K562 (cell line): ENCODE data around the gene SRRM4. TPM values are rescaled to one million over a fixed set of nuclear protein-coding genes. Genes with fewer than 3 reads are reported as not detected.
A peak's percentile ranks its signal among the peaks of the same experiment; 100 is the strongest.

Experiments
- ATAC-seq: fragments of 200-7000 bp; cut with Tn5 transposase; 3 replicates; pipeline ENCODE4 v1.9.1; 2020; ENCODE audit warnings: moderate library complexity
- BruUV-seq: library from RNA; stranded (reverse); fragments of 400-500 nt; replicated peaks from 2 replicates; lab custom pipeline; 2021; lab: Mats Ljungman, UMichigan
- CTCF ChIA-PET: fragments of 300-600 bp; formaldehyde crosslinking; extraction: SDS; loops from one replicate; lab custom pipeline; 2021; ENCODE audit warnings: low intra/inter-chr PET ratio; lab: Yijun Ruan, JAX
- POLR2A ChIA-PET: fragments of 300-600, 350-650 bp; sonication (Branson Sonifier 250); formaldehyde crosslinking; extraction: SDS; loops from one replicate; lab custom pipeline; 2021; ENCODE audit warnings: antibody characterized with exemption, inconsistent platforms; lab: Yijun Ruan, JAX
- DNase-seq, 4 experiments: peaks; one replicate each; pipeline versions ENCODE4 v3.0.0 to v3.0.0-alpha.2; 2011 to 2018; ENCODE audit warnings: low spot score in 3 of 4, mixed read lengths in 3 of 4; ENCODE audit errors: extremely low read depth in 1 of 4
- FAIRE-seq: peaks from 2 replicates; lab custom pipeline; 2011; peaks lifted over from hg19 to GRCh38; lab: Jason Lieb, UNC
- H2AFZ ChIP-seq: 2 replicates; pipeline ENCODE4 v1.6.0; 2011; ENCODE audit warnings: low read depth, low read length, control low read depth, inconsistent platforms
- H3K27ac ChIP-seq: fragments of 200-600 bp; 3 replicates; pipeline ENCODE4 v1.8.0; 2011; ENCODE audit warnings: low read depth, mild to moderate bottlenecking, control low read depth, inconsistent platforms, low read length, moderate library complexity, mixed read lengths; ENCODE audit errors: extremely low read depth
- H3K27me3 ChIP-seq, 2 experiments: fragments of 300-600 bp in 1 of 2; 2 replicates in 1 of 2; 3 replicates in 1 of 2; pipeline versions ENCODE4 v1.6.0 to v1.8.0; 2011; ENCODE audit warnings: inconsistent platforms in 2 of 2, low read length in 2 of 2, mild to moderate bottlenecking in 1 of 2, mixed read lengths in 1 of 2, moderate library complexity in 1 of 2; ENCODE audit not compliant: control insufficient read depth in 2 of 2, insufficient read depth in 2 of 2
- H3K36me3 ChIP-seq: fragments of 300-600 bp; 3 replicates; pipeline ENCODE4 v1.8.0; 2011; ENCODE audit warnings: mild to moderate bottlenecking, low read length, inconsistent platforms; ENCODE audit not compliant: control insufficient read depth, insufficient read depth
- H3K4me1 ChIP-seq, 2 experiments: fragments of 200-600 bp in 1 of 2; replicated peaks in 1 of 2; 2 replicates in 1 of 2; 3 replicates in 1 of 2; pipeline versions ENCODE4 v1.5.1 to v1.8.0; 2011; ENCODE audit warnings: inconsistent platforms in 2 of 2, low read length in 2 of 2, mild to moderate bottlenecking in 1 of 2, mixed read lengths in 1 of 2, moderate library complexity in 1 of 2; ENCODE audit not compliant: control insufficient read depth in 2 of 2, insufficient read depth in 2 of 2
- H3K4me2 ChIP-seq: 2 replicates; pipeline ENCODE4 v1.6.1; 2011; ENCODE audit warnings: low read length, control low read depth, inconsistent platforms, mixed read lengths; ENCODE audit not compliant: insufficient read depth
- H3K4me3 ChIP-seq: fragments of 200-600 bp; sonication (generic), shearing (Covaris generic); 2 replicates; pipeline ENCODE4 v1.5.1; 2016; ENCODE audit warnings: control low read depth, inconsistent platforms
- H3K79me2 ChIP-seq: fragments of 200-600 bp; 3 replicates; pipeline ENCODE4 v1.8.0; 2011; ENCODE audit warnings: low read length, inconsistent platforms; ENCODE audit not compliant: control insufficient read depth, insufficient read depth
- H3K9ac ChIP-seq, 2 experiments: 2 replicates each; pipeline versions ENCODE4 v1.6.0 to v1.6.1; 2011; ENCODE audit warnings: low read depth in 2 of 2, low read length in 2 of 2, control low read depth in 1 of 2, inconsistent platforms in 1 of 2, mild to moderate bottlenecking in 1 of 2, mixed read lengths in 1 of 2; ENCODE audit not compliant: insufficient read depth in 1 of 2
- H3K9me1 ChIP-seq: one replicate; pipeline ENCODE4 v1.6.0; 2011; ENCODE audit warnings: inconsistent platforms, mild to moderate bottlenecking, low read length, moderate library complexity; ENCODE audit not compliant: control insufficient read depth, insufficient read depth
- H3K9me3 ChIP-seq: replicated peaks from 2 replicates; pipeline ENCODE4 v1.5.1; 2011; ENCODE audit warnings: low read depth, low read length, inconsistent platforms; ENCODE audit not compliant: control insufficient read depth, insufficient read depth
- H4K20me1 ChIP-seq: replicated peaks from 2 replicates; pipeline ENCODE4 v1.6.1; 2011; ENCODE audit warnings: low read length, inconsistent platforms, mixed read lengths; ENCODE audit not compliant: control insufficient read depth, insufficient read depth
- BCOR ChIP-seq: fragments of 450-650 bp; IDR thresholded peaks from 2 replicates; pipeline ENCODE4 v1.6.1; 2016
- CHD4 ChIP-seq: fragments of 200-600 bp; sonication (generic); IDR thresholded peaks from 3 replicates; pipeline ENCODE4 v1.6.1; 2012; ENCODE audit warnings: low read depth, mild to moderate bottlenecking, mixed read lengths, low read length, inconsistent platforms; ENCODE audit not compliant: insufficient read depth, insufficient replicate concordance, poor library complexity, severe bottlenecking
- DPF2 ChIP-seq: fragments of 450-650 bp; IDR thresholded peaks from 2 replicates; pipeline ENCODE4 v1.6.1; 2016
- GTF2A2 ChIP-seq: IDR thresholded peaks from 2 replicates; pipeline ENCODE4 v1.6.1; 2016; ENCODE audit warnings: mild to moderate bottlenecking, missing genetic modification characterization, missing compliant biosample characterization
- ID3 ChIP-seq, 2 experiments: fragments of 250-450 bp in 1 of 2; fragments of 450-650 bp in 1 of 2; sonication (Bioruptor Pico) in 1 of 2; IDR thresholded peaks; 2 replicates each; pipeline versions ENCODE4 v1.6.1 to v1.8.0; 2016 to 2021; ENCODE audit warnings: mild to moderate bottlenecking in 2 of 2, moderate library complexity in 2 of 2, missing compliant biosample characterization in 1 of 2, missing genetic modification characterization in 1 of 2
- NR4A1 ChIP-seq, 2 experiments: fragments of 250-450 bp in 1 of 2; fragments of 450-650 bp in 1 of 2; sonication (Bioruptor Pico) in 1 of 2; IDR thresholded peaks; 2 replicates each; pipeline versions ENCODE4 v1.4.0 to v1.6.1; 2016 to 2020; ENCODE audit warnings: mild to moderate bottlenecking in 2 of 2, missing compliant biosample characterization in 1 of 2, missing genetic modification characterization in 1 of 2, moderate library complexity in 1 of 2
- POLR3A ChIP-seq: IDR thresholded peaks from 2 replicates; pipeline ENCODE4 v1.6.1; 2011; ENCODE audit warnings: borderline replicate concordance, mild to moderate bottlenecking, moderate library complexity; ENCODE audit not compliant: insufficient read length, insufficient read depth; ENCODE audit errors: extremely low read depth
- RBM25 ChIP-seq: fragments of 200-400 bp; formaldehyde crosslinking; IDR thresholded peaks from 2 replicates; pipeline ENCODE4 v1.6.1; 2018; ENCODE audit warnings: low read length, low read depth, moderate library complexity; ENCODE audit not compliant: severe bottlenecking
- RNF2 ChIP-seq: sonication (generic); IDR thresholded peaks from 2 replicates; pipeline ENCODE4 v1.6.1; 2016
- ZFP36 ChIP-seq: fragments of 150-350 bp; IDR thresholded peaks from 2 replicates; pipeline ENCODE4 v1.6.1; 2018; ENCODE audit warnings: low read length, low read depth; ENCODE audit not compliant: partially characterized antibody
- ZNF512 ChIP-seq: IDR thresholded peaks from 2 replicates; pipeline ENCODE4 v1.6.1; 2016; ENCODE audit warnings: missing genetic modification characterization, missing compliant biosample characterization
- WGBS: fragments of 100-300 bp; shearing (Covaris generic); methylation state at CpG from one replicate; pipeline ENCODE4 v1.1.6; 2016; ENCODE audit warnings: low coverage, mixed read lengths; ENCODE audit not compliant: insufficient coverage; ENCODE audit errors: missing lambda C conversion rate; 5-methylcytosine and 5-hydroxymethylcytosine counted together
- in situ Hi-C: fragments of 300-500 bp; cut with MboI; formaldehyde crosslinking; loops from 4 replicates; pipeline ENCODE4 v1.15.0; 2018; ENCODE audit warnings: inconsistent platforms, mixed read lengths
- intact Hi-C: fragments of 100-400 bp; cut with micrococcal nuclease; formaldehyde crosslinking; loops from 2 replicates; pipeline ENCODE4 v1.14.2; 2022
- polyA plus RNA-seq, 8 experiments: library from polyadenylated mRNA; depleted of rRNA in 4 of 8; stranded (reverse) in 5 of 8; unstranded in 3 of 8; fragments of >200 nt; fragmentation: Nextera tagmentation in 2 of 8; fragmentation: Illumina TruSeq in 1 of 8; extraction: Ambion mirVana in 2 of 8; extraction: Trizol in 1 of 8; gene quantifications; 2 replicates each; pipeline versions ENCODE4 v1.2.1 to v1.2.3, GENCODE V29; 2011 to 2014; ENCODE audit warnings: inconsistent platforms in 1 of 8, missing spikeins in 1 of 8
- total RNA-seq, 7 experiments: library from RNA; depleted of rRNA in 6 of 7; stranded (reverse); fragments of >200 nt in 6 of 7; fragmentation: Illumina TruSeq in 2 of 7; extraction: Trizol in 2 of 7; gene quantifications; 2 replicates each; pipeline versions ENCODE4 v1.2.1 to v1.2.3, GENCODE V29; 2011 to 2021; ENCODE audit warnings: low replicate concordance in 1 of 7

Gene SRRM4
- total and polyA plus RNA-seq, 9 of the 15 experiments (the other 6 are each of a cell fraction or from before 2014, with no cell fraction given) = not detected

- H3K4me1 ChIP-seq = peaks cover 0 to 12% of the 10 kb centered on the region in 2 experiments; a peak in 1 of 5 replicates
- no peak for TF ChIP-seq DPF2
- no peak for TF ChIP-seq CHD4
- TF ChIP-seq RNF2 = no peak
- TF ChIP-seq NR4A1 (CRISPR knock-in tag; IDR thresholded peaks at IDR 0.05) = no peak
- no peak for TF ChIP-seq NR4A1 (tag; IDR thresholded peaks at IDR 0.05)
- no peak for TF ChIP-seq ID3 (CRISPR knock-in tag; IDR thresholded peaks at IDR 0.05)
- no peak for TF ChIP-seq ID3 (tag; IDR thresholded peaks at IDR 0.05)
- TF ChIP-seq ZNF512 (tag) = no peak
- peak; percentile 44 for TF ChIP-seq ZFP36
- TF ChIP-seq BCOR = 0 out of 2 replicates have a peak, but pooled peaks have one; percentile 17
- TF ChIP-seq RBM25 = peak; percentile 35
- no peak for TF ChIP-seq GTF2A2 (tag)
- no peak for TF ChIP-seq POLR3A
- DNase-seq = no peak
Observed at GRCh38 chr12:119175081-119175480, 193.7 kb downstream of the SRRM4 start.

More at GRCh38 chr12:119175081-119175480, 193.7 kb downstream of the SRRM4 start:
- H3K27me3 ChIP-seq = peaks cover 6 to 32% of the 10 kb centered on the region in 2 experiments; a peak in 4 of 5 replicates
- CTCF ChIA-PET = no interaction called here
- WGBS = 0% methylated on average over 4 of the region's 5 CpGs
- H4K20me1 ChIP-seq = no peaks in the 10 kb centered on the region; the same call in 1 of the 2 replicates
- intact Hi-C loops (no loop called here), in situ Hi-C loops (no loop called here)
- H3K9me3 ChIP-seq = 0 out of 2 replicates have a peak, but pooled peaks cover 1% of the 10 kb centered on the region
- BruUV-seq = no TSS peak
- H3K4me2 ChIP-seq = no peak overlapping the region
- no peaks in the 10 kb centered on the region for H3K79me2 ChIP-seq
- no peak overlapping the region for H3K27ac ChIP-seq
- no peak overlapping the region for H3K4me3 ChIP-seq
- H3K36me3 ChIP-seq = no peaks in the 10 kb centered on the region
- H3K9me1 ChIP-seq = no peaks in the 10 kb centered on the region
- ATAC-seq (no peak), FAIRE-seq (no peak)
- H3K9ac ChIP-seq = no peak overlapping the region
- POLR2A ChIA-PET = interaction anchor here (0.6 kb wide), 2 partner anchors 19 to 509 kb away, joined by 3 to 4 read pairs; no protein-coding TSS in a partner anchor
- H2AFZ ChIP-seq = no peak overlapping the region
